Measurements from ENCODE around the gene TOR1AIP2. TPM values are rescaled to one million over a fixed set of nuclear protein-coding genes. Genes with fewer than 3 reads are reported as not detected.
A peak's percentile ranks its signal among the peaks of the same experiment; 100 is the strongest.

Gene TOR1AIP2
- total RNA-seq, 1 experiment from 2014 or later: 142 TPM

DNA sequence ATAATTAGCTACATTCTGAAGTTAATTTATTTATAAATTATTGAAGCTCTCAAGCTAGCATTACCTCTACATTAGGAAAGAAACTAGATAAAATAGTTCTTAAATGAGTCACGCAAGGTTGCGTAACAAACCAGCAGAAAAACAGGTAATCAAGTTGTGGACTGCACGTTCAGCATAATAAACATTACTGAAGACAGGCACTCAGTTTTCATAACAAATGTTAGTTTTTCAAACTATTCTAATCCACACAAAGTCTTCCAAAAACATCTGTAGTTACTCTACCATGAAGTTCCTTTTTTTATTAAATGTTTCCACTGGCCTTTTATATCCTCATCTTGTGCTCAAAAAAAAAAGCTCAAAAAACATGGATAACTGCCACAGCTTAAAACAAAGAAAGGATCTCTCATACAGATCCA lies 1.3 kb downstream of the TOR1AIP2 start:
- Histone ChIP-seq H3K4me3 (peak overlapping the region; percentile 89), H3K27me3 (ENCODE audit: insufficient read depth, low read depth) (no peaks in the 10 kb centered on the region), H3K9me2 (ENCODE audit: insufficient read depth) (no peaks in the 10 kb centered on the region), H3K4me2 (peak overlapping the region; percentile 96), H3K36me3 (ENCODE audit: low read depth) (peaks cover 40% of the 10 kb centered on the region), H3K9me3 (ENCODE audit: insufficient read depth, low read depth) (no peaks in the 10 kb centered on the region), H2AFZ (no peak overlapping the region), H4K20me1 (ENCODE audit: insufficient read depth) (peaks cover 54% of the 10 kb centered on the region), H3K4me1 (replicated peaks; ENCODE audit: insufficient read depth) (peaks cover 29% of the 10 kb centered on the region), H3K27ac (peak overlapping the region; percentile 76), H3K79me2 (ENCODE audit: low read depth) (peaks cover 72% of the 10 kb centered on the region), H3F3A (ENCODE audit: insufficient read depth, low read depth) (peaks cover 18% of the 10 kb centered on the region)
- ChIA-PET POLR2A (ENCODE audit: unreplicated experiment) (interaction anchor here (0.6 kb wide), 3 partner anchors 68 to 583 kb away, joined by 3 to 7 read pairs (median 4); partner anchors contain the start of gene SOAT1), CTCF (interaction anchor here (0.5 kb wide), 1 partner anchor 1343 kb away, joined by 4 read pairs; no protein-coding TSS in a partner anchor)
- peak; percentile 15 to 83 for DNase-seq
- BruUV-seq (replicated peaks): no TSS peak
- intact Hi-C loops (cut with micrococcal nuclease; ENCODE audit: unreplicated experiment): no loop called here
- no peak for TF ChIP-seq EZH2 (IDR thresholded peaks at IDR 0.05; ENCODE audit: low read depth)
- TF ChIP-seq, protein P1, sequence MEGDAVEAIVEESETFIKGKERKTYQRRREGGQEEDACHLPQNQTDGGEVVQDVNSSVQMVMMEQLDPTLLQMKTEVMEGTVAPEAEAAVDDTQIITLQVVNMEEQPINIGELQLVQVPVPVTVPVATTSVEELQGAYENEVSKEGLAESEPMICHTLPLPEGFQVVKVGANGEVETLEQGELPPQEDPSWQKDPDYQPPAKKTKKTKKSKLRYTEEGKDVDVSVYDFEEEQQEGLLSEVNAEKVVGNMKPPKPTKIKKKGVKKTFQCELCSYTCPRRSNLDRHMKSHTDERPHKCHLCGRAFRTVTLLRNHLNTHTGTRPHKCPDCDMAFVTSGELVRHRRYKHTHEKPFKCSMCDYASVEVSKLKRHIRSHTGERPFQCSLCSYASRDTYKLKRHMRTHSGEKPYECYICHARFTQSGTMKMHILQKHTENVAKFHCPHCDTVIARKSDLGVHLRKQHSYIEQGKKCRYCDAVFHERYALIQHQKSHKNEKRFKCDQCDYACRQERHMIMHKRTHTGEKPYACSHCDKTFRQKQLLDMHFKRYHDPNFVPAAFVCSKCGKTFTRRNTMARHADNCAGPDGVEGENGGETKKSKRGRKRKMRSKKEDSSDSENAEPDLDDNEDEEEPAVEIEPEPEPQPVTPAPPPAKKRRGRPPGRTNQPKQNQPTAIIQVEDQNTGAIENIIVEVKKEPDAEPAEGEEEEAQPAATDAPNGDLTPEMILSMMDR (conservative IDR thresholded peaks at IDR 0.05): no peak

DNA sequence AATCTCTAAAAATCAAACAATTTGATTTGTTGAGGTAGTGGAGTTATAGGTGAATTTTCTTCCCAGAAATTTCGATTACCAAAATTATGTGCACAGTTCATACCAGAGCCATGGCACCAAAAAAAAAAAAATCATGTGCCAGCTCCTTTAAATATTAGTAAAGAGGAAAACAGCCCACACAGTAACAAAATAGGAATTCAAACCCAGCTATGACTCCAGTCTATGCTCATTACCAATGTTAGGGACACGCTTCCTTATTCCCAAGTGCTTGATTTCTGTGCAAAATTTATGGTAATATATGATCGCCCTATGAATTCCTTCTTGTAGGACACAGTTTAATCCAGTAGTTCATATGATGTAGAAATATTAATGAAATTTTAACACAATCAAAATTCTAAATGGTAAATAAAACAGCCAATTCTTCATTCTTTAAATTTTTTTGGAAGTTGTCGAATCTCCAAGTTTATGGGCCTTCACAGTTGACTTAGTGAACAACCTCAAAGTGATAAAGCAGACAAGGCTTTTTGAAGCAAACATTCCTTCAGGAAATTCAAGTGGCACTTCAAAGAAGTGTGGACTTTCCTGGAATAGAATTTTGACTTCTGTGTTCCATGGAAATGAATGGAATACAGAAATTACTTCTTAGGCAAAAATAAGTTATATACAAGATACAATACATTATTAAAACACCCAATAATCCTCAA lies 1.9 kb downstream of the TOR1AIP2 start:
- peaks cover 59% of the 10 kb centered on the region for H4K20me1 ChIP-seq (ENCODE audit: insufficient read depth)

DNA sequence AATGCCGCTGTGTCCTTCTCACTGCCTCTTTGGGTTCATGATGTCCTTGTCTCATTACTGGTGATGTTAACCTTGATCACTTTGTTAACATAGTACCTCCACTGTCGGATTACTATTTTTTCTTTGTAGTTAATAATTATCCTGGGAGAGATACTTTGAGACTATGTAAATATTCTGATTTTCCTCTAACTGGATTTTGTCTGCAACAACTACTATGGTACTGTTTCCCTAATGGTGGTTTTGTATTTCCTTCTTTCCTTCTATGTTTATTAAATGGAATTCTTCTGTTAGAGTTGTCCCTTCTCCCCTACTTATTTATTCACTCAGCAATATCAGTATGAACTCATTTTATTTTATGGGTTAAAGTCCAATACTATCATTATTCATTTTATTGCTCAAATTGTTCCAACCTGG lies 4.2 kb downstream of the TOR1AIP2 start:
- intact Hi-C loops (cut with micrococcal nuclease; ENCODE audit: unreplicated experiment): no loop called here
- H3K36me3 ChIP-seq (ENCODE audit: low read depth): peaks cover 58% of the 10 kb centered on the region

More for the DNA sequence above, 1.9 kb downstream of the TOR1AIP2 start:
- Histone ChIP-seq H2AFZ (no peak overlapping the region), H3F3A (ENCODE audit: insufficient read depth, low read depth) (peaks cover 16% of the 10 kb centered on the region), H3K9me3 (ENCODE audit: insufficient read depth, low read depth) (no peaks in the 10 kb centered on the region), H3K27me3 (ENCODE audit: insufficient read depth, low read depth) (no peaks in the 10 kb centered on the region), H3K4me3 (peak overlapping the region; percentile 89), H3K9me2 (ENCODE audit: insufficient read depth) (no peaks in the 10 kb centered on the region), H3K36me3 (ENCODE audit: low read depth) (peaks cover 45% of the 10 kb centered on the region), H3K79me2 (ENCODE audit: low read depth) (peaks cover 74% of the 10 kb centered on the region), H3K4me1 (replicated peaks; ENCODE audit: insufficient read depth) (peaks cover 23% of the 10 kb centered on the region), H3K27ac (peak overlapping the region; percentile 76), H3K4me2 (peak overlapping the region; percentile 96)
- intact Hi-C loops (cut with micrococcal nuclease; ENCODE audit: unreplicated experiment): no loop called here
- no peak for DNase-seq
- CTCF ChIA-PET: interaction anchor here (0.5 to 0.7 kb wide), 2 partner anchors 61 to 1343 kb away, joined by 3 to 4 read pairs; no protein-coding TSS in a partner anchor
- POLR2A ChIA-PET (ENCODE audit: unreplicated experiment): interaction anchor here (0.6 kb wide), 2 partner anchors 68 to 334 kb away, joined by 4 to 7 read pairs; no protein-coding TSS in a partner anchor
- no TSS peak for BruUV-seq (replicated peaks)
- TF ChIP-seq, protein P1 (conservative IDR thresholded peaks at IDR 0.05): no peak
- TF ChIP-seq EZH2 (IDR thresholded peaks at IDR 0.05; ENCODE audit: low read depth): no peak

More for the DNA sequence above, 4.2 kb downstream of the TOR1AIP2 start:
- no peak for TF ChIP-seq EZH2 (IDR thresholded peaks at IDR 0.05; ENCODE audit: low read depth)
- TF ChIP-seq, protein P1 (conservative IDR thresholded peaks at IDR 0.05): no peak
- Histone ChIP-seq H3K4me3 (no peak overlapping the region), H3K9me2 (ENCODE audit: insufficient read depth) (no peaks in the 10 kb centered on the region), H3K79me2 (ENCODE audit: low read depth) (peaks cover 85% of the 10 kb centered on the region), H3F3A (ENCODE audit: insufficient read depth, low read depth) (peaks cover 16% of the 10 kb centered on the region), H3K9me3 (ENCODE audit: insufficient read depth, low read depth) (no peaks in the 10 kb centered on the region), H3K4me2 (no peak overlapping the region), H3K4me1 (replicated peaks; ENCODE audit: insufficient read depth) (peaks cover 19% of the 10 kb centered on the region), H4K20me1 (ENCODE audit: insufficient read depth) (peaks cover 81% of the 10 kb centered on the region), H3K27me3 (ENCODE audit: insufficient read depth, low read depth) (no peaks in the 10 kb centered on the region), H3K27ac (no peak overlapping the region), H2AFZ (no peak overlapping the region)
- DNase-seq: no peak
- ChIA-PET POLR2A (ENCODE audit: unreplicated experiment) (interaction anchor here (0.5 kb wide), 1 partner anchor 12 kb away, joined by 4 read pairs; no protein-coding TSS in a partner anchor), CTCF (no interaction called here)
- BruUV-seq (replicated peaks): no TSS peak

Measured in PC-9 (cell line).